Measurements from ENCODE around the gene LIX1. TPM values are rescaled to one million over a fixed set of nuclear protein-coding genes. Genes with fewer than 3 reads are reported as not detected.
"Not testable (repeated sequence)": the region's sequence is repeated elsewhere in the genome, so short reads cannot be mapped to it uniquely, and the experiment has no call there.

The LIX1 gene
- total and polyA plus RNA-seq, 3 donors from 2014 or later = 0.76 TPM; not detected in 2

DNA sequence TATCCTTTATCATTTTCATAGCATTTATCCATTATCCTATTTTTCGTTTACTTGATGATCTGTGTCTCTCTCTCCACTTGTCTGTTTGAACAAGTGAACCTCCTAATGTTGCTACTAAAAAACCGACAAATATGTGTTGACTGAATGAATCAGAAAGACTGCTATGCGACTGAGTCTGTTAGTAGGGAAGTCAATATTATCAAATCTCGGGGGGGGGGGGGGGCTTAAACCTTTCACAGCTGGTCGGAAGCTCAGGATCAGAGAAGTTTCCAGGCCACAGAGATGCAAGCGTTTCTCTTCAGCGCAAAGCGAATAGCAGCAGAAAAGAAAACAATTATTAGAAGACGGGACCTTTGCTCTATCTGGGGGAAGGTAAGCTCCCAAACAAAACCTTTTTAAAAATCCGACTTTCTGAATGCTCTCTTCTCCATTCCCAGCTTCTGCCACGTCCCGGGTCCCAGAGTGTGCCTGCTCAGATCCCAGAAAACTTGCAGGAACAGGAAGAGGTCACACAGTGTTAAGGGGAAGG is 40.2 kb upstream of the LIX1 start:
- Histone ChIP-seq H3K4me1 (peaks cover 11% of the 10 kb centered on the region), H3K27ac (peak overlapping the region; percentile 85 to 86), H3K9me3 (no peaks in the 10 kb centered on the region), H3K36me3 (ENCODE audit: low read depth, missing control alignments) (no peaks in the 10 kb centered on the region), H3K27me3 (no peaks in the 10 kb centered on the region), H3K4me3 (peak overlapping the region; percentile 84 to 90)
- no peak for DNase-seq
- intact Hi-C loops (cut with DNase I; ENCODE audit: low total_unique reads) = no loop called here
- no peak for TF ChIP-seq POLR2A (IDR thresholded peaks at IDR 0.05)
- TF ChIP-seq, protein P1, sequence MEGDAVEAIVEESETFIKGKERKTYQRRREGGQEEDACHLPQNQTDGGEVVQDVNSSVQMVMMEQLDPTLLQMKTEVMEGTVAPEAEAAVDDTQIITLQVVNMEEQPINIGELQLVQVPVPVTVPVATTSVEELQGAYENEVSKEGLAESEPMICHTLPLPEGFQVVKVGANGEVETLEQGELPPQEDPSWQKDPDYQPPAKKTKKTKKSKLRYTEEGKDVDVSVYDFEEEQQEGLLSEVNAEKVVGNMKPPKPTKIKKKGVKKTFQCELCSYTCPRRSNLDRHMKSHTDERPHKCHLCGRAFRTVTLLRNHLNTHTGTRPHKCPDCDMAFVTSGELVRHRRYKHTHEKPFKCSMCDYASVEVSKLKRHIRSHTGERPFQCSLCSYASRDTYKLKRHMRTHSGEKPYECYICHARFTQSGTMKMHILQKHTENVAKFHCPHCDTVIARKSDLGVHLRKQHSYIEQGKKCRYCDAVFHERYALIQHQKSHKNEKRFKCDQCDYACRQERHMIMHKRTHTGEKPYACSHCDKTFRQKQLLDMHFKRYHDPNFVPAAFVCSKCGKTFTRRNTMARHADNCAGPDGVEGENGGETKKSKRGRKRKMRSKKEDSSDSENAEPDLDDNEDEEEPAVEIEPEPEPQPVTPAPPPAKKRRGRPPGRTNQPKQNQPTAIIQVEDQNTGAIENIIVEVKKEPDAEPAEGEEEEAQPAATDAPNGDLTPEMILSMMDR (IDR thresholded peaks at IDR 0.05) = no peak
- 0 to 1% methylated on average over 12 of the region's 12 CpGs for WGBS, 2 donors

DNA sequence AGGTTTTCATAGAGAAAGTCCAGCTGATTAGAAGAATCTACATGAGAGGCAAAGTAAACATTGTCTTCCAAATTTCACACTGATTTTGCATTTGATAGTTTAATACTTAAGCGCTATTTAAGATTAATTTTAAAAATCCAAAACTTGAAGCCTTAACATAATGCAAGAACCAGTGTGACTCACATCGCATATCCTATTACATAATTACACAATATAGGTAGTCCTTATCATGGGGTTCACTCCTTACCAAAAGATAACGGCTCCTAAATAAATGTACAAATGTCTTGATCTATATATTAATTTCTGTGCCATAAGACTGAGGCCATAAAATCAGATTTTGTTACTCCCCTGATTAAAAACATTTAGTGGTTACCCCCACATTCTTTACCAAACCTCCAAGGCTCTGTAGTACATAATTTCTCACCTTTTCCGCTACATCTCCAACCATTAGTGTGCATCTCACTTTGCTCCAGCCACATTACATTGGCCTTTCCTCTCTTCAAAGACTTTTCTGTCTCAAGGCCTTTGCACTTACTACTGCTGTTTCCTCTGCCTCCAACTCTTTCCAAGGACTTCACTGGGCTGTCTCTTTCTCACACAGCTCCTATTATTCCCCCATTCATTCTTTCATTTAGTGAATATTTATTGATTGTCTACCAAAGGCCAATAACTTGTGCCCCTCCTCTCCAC is 39.6 kb upstream of the LIX1 start:
- Histone ChIP-seq H3K4me1 (peaks cover 11% of the 10 kb centered on the region), H3K27ac (no peak overlapping the region), H3K36me3 (ENCODE audit: low read depth, missing control alignments) (no peaks in the 10 kb centered on the region), H3K27me3 (no peaks in the 10 kb centered on the region), H3K4me3 (peak overlapping the region; percentile 84 to 90), H3K9me3 (no peaks in the 10 kb centered on the region)
- TF ChIP-seq, protein P1 (IDR thresholded peaks at IDR 0.05) = no peak
- no peak for TF ChIP-seq POLR2A (IDR thresholded peaks at IDR 0.05)
- intact Hi-C loops (cut with DNase I; ENCODE audit: low total_unique reads) = no loop called here
- no peak for DNase-seq
- WGBS, 2 donors = 61 to 69% methylated on average over 4 of the region's 4 CpGs

DNA sequence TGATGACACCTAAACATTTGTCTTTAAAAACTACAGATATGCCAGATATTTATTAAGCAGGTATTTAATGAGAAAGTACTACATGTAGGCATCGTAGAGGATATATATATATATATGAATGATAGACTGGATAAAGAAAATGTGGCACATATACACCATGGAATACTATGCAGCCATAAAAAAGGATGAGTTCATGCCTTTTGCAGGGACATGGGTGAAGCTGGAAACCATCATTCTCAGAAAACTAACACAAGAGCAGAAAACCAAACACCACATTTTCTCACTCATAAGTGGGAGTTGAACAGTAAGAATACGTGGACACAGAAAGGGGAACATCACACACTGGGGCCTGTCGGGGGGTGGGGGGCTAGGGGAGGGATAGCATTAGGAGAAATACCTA is 37.0 kb upstream of the LIX1 start:
- intact Hi-C loops (cut with DNase I; ENCODE audit: low total_unique reads); H3K27ac ChIP-seq; H3K9me3 ChIP-seq; DNase-seq; H3K4me3 ChIP-seq; H3K27me3 ChIP-seq; H3K36me3 ChIP-seq (ENCODE audit: low read depth, missing control alignments): not testable (repeated sequence)
- H3K4me1 ChIP-seq = peaks cover 11% of the 10 kb centered on the region
- WGBS, 2 donors = 91 to 96% methylated on average over 3 of the region's 3 CpGs

DNA sequence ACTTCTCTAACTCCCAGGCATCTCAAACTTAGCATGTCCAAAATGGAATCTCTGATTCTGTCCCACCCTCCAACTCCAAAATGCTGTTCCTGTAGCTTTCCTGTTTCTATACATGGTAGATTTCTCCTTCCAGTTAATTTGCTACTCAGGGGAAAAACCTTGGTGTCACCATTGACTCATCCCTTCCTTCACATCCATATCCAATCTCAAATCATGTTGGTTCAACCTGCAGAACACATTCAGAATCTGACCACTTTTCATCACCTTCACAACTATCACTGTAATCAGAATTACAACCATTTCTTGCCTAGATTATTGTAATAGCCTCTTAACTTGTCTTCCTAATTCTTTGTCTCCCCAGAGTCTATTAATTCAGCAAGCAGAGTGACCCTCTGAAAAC is 29.8 kb upstream of the LIX1 start:
- Histone ChIP-seq H3K9me3 (no peaks in the 10 kb centered on the region), H3K4me3 (no peak overlapping the region), H3K4me1 (no peaks in the 10 kb centered on the region), H3K27me3 (no peaks in the 10 kb centered on the region), H3K27ac (no peak overlapping the region), H3K36me3 (ENCODE audit: low read depth, missing control alignments) (no peaks in the 10 kb centered on the region)
- TF ChIP-seq, protein P1 (IDR thresholded peaks at IDR 0.05) = no peak
- TF ChIP-seq POLR2A (IDR thresholded peaks at IDR 0.05) = no peak
- intact Hi-C loops (cut with DNase I; ENCODE audit: low total_unique reads) = no loop called here
- DNase-seq = no peak

DNA sequence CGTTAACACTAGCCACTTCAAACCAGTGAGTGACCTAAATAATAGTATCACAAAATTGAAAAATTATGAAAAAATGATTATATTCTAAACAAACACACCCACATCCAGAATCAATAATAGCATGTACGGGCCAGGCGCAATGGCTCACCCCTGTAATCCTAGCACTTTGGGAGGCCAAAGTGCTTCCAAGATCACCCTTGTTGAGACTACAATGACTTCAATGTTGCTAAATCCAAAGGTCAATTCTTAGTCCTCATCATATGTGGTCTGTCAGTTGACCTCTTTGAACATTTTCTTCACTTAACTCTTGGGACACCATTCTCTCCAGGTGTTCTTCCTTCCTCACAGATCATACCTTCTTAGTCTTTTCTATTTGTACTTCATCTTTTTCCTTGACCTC is 29.3 kb upstream of the LIX1 start:
- TF ChIP-seq, protein P1 (IDR thresholded peaks at IDR 0.05) = no peak
- TF ChIP-seq POLR2A (IDR thresholded peaks at IDR 0.05) = no peak
- Histone ChIP-seq H3K9me3 (no peaks in the 10 kb centered on the region), H3K27me3 (no peaks in the 10 kb centered on the region), H3K4me1 (no peaks in the 10 kb centered on the region), H3K36me3 (ENCODE audit: low read depth, missing control alignments) (no peaks in the 10 kb centered on the region), H3K4me3 (no peak overlapping the region), H3K27ac (no peak overlapping the region)
- intact Hi-C loops (cut with DNase I; ENCODE audit: low total_unique reads) = no loop called here
- DNase-seq = no peak
- WGBS, 2 donors = 94% methylated on average over 3 of the region's 3 CpGs
